GM06990 (cell line): ENCODE results near the gene NIM1K.
A peak's percentile ranks its signal among the peaks of the same experiment; 100 is the strongest.

Experiments
- DNase-seq: peaks from one replicate; pipeline ENCODE4 v3.0.0-alpha.2; 2011; ENCODE audit not compliant: insufficient read length; ENCODE audit errors: extremely low read depth
- H3K27me3 ChIP-seq: replicated peaks from 2 replicates; pipeline ENCODE4 v1.6.0; 2011; ENCODE audit warnings: low read length; ENCODE audit not compliant: control insufficient read depth, insufficient read depth
- H3K36me3 ChIP-seq: 2 replicates; pipeline ENCODE4 v1.5.1; 2011; ENCODE audit warnings: low read length; ENCODE audit not compliant: control insufficient read depth, insufficient read depth
- H3K4me3 ChIP-seq: replicated peaks from 2 replicates; pipeline ENCODE4 v1.5.1; 2011; ENCODE audit warnings: low read depth, mild to moderate bottlenecking, control low read depth, low read length
- CTCF ChIP-seq: IDR thresholded peaks from 2 replicates; pipeline ENCODE4 v1.5.1; 2011; ENCODE audit warnings: low read length, control low read depth, mild to moderate bottlenecking, inconsistent platforms; ENCODE audit not compliant: insufficient read depth, poor library complexity, severe bottlenecking

NIM1K gene

GRCh38 chr5:43243270-43243669 is 51.2 kb downstream of the NIM1K start:
- no peak for DNase-seq
- Histone ChIP-seq H3K27me3 (no peaks in the 10 kb centered on the region), H3K36me3 (no peaks in the 10 kb centered on the region), H3K4me3 (no peak overlapping the region)
- TF ChIP-seq CTCF = no peak

- no peaks in the 10 kb centered on the region for H3K36me3 ChIP-seq
- peak overlapping the region; percentile 4; the same call in 1 of the 2 replicates for H3K4me3 ChIP-seq
- DNase-seq = peak; percentile 57
- TF ChIP-seq CTCF = no peak
- no peaks in the 10 kb centered on the region for H3K27me3 ChIP-seq
Measured at GRCh38 chr5:43244823-43245565, 53.0 kb downstream of the NIM1K start.

GRCh38 chr5:43245724-43246385 is 53.8 kb downstream of the NIM1K start:
- TF ChIP-seq CTCF = no peak
- Histone ChIP-seq H3K27me3 (no peaks in the 10 kb centered on the region), H3K4me3 (no peak overlapping the region; the same call in 1 of the 2 replicates), H3K36me3 (no peaks in the 10 kb centered on the region)
- peak; percentile 35 for DNase-seq

- no peaks in the 10 kb centered on the region for H3K27me3 ChIP-seq
- DNase-seq = no peak
Measured at GRCh38 chr5:43251754-43252153, 59.7 kb downstream of the NIM1K start.

GRCh38 chr5:43255704-43256103 is 63.7 kb downstream of the NIM1K start:
- no peak overlapping the region for H3K4me3 ChIP-seq
- no peaks in the 10 kb centered on the region for H3K36me3 ChIP-seq
- DNase-seq = no peak
- H3K27me3 ChIP-seq = no peaks in the 10 kb centered on the region
- TF ChIP-seq CTCF = no peak

More at GRCh38 chr5:43251754-43252153, 59.7 kb downstream of the NIM1K start:
- no peak overlapping the region for H3K4me3 ChIP-seq
- TF ChIP-seq CTCF = no peak
- no peaks in the 10 kb centered on the region for H3K36me3 ChIP-seq
